Measurements from ENCODE around the gene MEP1B.

GRCh38 chr18:32173654-32174053 is 16.2 kb upstream of the MEP1B start:
- no peak for TF ChIP-seq CTCF (IDR thresholded peaks at IDR 0.05; ENCODE audit: borderline replicate concordance, extremely low read depth, low read length, poor library complexity, severe bottlenecking)
- TF ChIP-seq EZH2 (IDR thresholded peaks at IDR 0.05; ENCODE audit: borderline replicate concordance, low read depth, low read length, severe bottlenecking) = no peak

All from DND-41 (cell line).